NT2/D1 (cell line): ENCODE measurements around the gene GPR176.

Experiments
- DNase-seq: peaks from one replicate; pipeline ENCODE4 v3.0.0-alpha.2; 2011; ENCODE audit warnings: low read depth, low spot score
- H3K27me3 ChIP-seq: 2 replicates; pipeline ENCODE4 v1.6.0; 2011; ENCODE audit warnings: mild to moderate bottlenecking; ENCODE audit not compliant: insufficient read length, insufficient read depth
- H3K36me3 ChIP-seq: 2 replicates; pipeline ENCODE4 v1.6.1; 2011; ENCODE audit warnings: mild to moderate bottlenecking, low read length, mixed read lengths; ENCODE audit not compliant: insufficient read depth, insufficient read length
- H3K4me1 ChIP-seq: 2 replicates; pipeline ENCODE4 v1.5.1; 2011; ENCODE audit not compliant: insufficient read depth, insufficient read length
- H3K4me3 ChIP-seq: 2 replicates; pipeline ENCODE4 v1.5.1; 2011; ENCODE audit warnings: low read depth; ENCODE audit not compliant: insufficient read length
- H3K9ac ChIP-seq: 2 replicates; pipeline ENCODE4 v1.6.0; 2011; ENCODE audit warnings: low read depth; ENCODE audit not compliant: insufficient read length
- H3K9me3 ChIP-seq: 2 replicates; pipeline ENCODE4 v1.5.1; 2011; ENCODE audit warnings: mild to moderate bottlenecking, low read length; ENCODE audit not compliant: insufficient read depth
- SUZ12 ChIP-seq: IDR thresholded peaks from 2 replicates; pipeline ENCODE4 v1.6.1; 2011; ENCODE audit not compliant: insufficient read length, insufficient read depth; ENCODE audit errors: extremely low read depth
- YY1 ChIP-seq: IDR thresholded peaks from 2 replicates; pipeline ENCODE4 v1.6.1; 2011; ENCODE audit not compliant: insufficient read length, insufficient read depth
- ZNF274 ChIP-seq: IDR thresholded peaks from 2 replicates; pipeline ENCODE4 v1.6.1; 2011; ENCODE audit warnings: mild to moderate bottlenecking, low read depth, low read length

The GPR176 gene

DNA sequence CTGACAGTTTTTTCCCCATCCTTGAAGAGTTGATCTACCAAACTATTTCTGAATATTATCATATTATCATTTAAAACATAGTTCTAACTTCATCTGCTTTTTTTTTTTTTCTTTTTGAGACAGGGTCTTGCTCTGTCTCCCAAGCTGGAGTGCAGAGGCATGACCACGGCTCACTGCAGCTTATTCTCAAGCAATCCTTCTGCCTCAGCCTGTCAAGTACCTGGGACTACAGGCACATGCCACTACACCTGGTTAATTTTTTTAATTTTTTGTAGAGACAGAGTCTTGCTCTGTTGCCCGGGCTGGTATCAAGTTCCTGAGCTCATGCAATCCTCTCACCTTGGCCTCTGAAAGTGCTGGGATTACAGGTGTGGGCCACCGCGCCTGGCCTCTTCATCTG, 15.2 kb upstream of the GPR176 start:
- H3K4me1 ChIP-seq: no peaks in the 10 kb centered on the region
- H3K27me3 ChIP-seq: no peaks in the 10 kb centered on the region
- no peak overlapping the region for H3K4me3 ChIP-seq
- no peak for TF ChIP-seq SUZ12
- no peak for TF ChIP-seq YY1
- no peak for TF ChIP-seq ZNF274
- H3K9me3 ChIP-seq: no peaks in the 10 kb centered on the region
- peaks cover 24% of the 10 kb centered on the region for H3K36me3 ChIP-seq
- DNase-seq: no peak
- no peak overlapping the region for H3K9ac ChIP-seq

DNA sequence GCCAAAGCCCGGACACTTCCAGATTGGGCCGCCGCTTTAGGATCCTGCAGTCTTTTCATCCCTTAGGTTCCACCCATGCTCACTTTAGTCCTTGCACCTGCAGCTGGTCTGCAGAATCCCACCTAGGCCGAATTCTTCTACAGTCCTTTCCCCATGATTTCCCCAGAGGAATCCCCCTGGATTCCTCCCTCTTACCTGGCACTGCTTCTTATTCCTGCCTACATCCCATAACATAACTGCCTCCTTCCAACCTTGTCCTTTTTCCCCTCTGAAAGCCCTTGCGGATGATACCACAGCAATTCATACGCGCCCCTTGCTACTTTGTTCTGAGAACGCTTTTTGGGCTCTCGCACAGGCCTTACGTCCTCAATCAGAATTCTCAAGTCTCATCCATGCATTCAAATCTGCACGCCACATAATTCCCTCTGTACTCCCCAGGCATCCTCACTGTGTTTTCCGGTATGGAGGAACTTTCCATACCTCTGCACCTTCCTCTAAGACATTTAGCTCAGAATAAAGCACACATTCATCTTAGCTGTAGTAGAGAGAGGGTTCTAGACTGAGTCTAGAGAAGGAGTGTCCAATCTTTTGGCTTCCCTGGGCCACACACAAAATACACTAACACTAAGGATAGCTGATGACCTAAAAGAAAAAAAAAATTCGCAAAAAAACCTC, 14.5 kb upstream of the GPR176 start:
- no peaks in the 10 kb centered on the region for H3K27me3 ChIP-seq

DNA sequence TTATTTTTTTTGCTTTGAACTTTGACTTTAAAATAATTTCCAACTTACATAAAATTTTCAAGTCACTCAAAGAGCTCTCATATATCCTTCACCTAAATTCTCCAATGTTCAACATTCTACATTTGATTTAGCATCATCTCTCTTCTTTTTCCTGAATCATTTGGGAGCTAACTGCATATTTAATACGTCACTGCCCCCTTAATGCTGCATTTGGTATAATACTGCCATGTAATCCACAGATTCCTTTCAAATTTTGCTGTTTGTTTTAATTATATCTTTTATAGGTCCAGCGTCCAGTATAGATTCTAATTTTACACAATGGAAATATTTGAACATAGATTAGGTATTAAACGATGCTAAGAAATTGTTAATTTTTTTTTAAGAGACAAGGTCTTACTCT, 11.5 kb upstream of the GPR176 start:
- TF ChIP-seq ZNF274: no peak
- no peak for TF ChIP-seq SUZ12
- TF ChIP-seq YY1: no peak
- no peak overlapping the region for H3K4me3 ChIP-seq
- peaks cover 7% of the 10 kb centered on the region for H3K36me3 ChIP-seq
- H3K27me3 ChIP-seq: no peaks in the 10 kb centered on the region
- no peak overlapping the region for H3K9ac ChIP-seq
- H3K9me3 ChIP-seq: no peaks in the 10 kb centered on the region
- no peaks in the 10 kb centered on the region for H3K4me1 ChIP-seq
- DNase-seq: no peak

More for the DNA sequence above, 14.5 kb upstream of the GPR176 start:
- no peak for TF ChIP-seq ZNF274
- no peak for TF ChIP-seq YY1
- TF ChIP-seq SUZ12: no peak
- Histone ChIP-seq H3K9ac (peak overlapping the region; percentile 79), H3K4me3 (peak overlapping the region; percentile 64), H3K36me3 (peaks cover 19% of the 10 kb centered on the region), H3K9me3 (no peaks in the 10 kb centered on the region), H3K4me1 (no peaks in the 10 kb centered on the region)
- no peak for DNase-seq

DNA sequence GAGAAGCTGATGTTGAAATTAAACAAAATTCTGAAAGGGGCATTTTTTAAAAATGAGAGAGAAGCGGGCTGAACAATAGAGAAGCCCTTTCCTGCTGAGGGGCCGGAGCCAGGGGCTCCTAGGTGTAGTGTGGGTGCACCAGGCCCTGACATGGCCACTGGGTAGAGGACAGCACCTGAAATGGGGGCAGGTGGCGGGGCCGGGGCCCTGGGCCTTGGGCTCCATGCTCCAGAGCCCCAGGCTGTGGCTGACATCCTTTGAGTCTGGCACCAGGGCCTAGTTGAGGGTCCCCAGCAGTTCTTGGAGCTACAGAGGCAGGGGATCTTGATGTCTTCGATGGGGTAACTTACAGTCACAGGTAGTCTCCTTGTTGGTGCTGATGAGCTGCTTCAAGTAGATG, 6.5 kb upstream of the GPR176 start:
- H3K27me3 ChIP-seq: no peaks in the 10 kb centered on the region
- no peak for DNase-seq
- no peak overlapping the region for H3K9ac ChIP-seq
- H3K9me3 ChIP-seq: no peaks in the 10 kb centered on the region
- H3K36me3 ChIP-seq: no peaks in the 10 kb centered on the region
- no peaks in the 10 kb centered on the region for H3K4me1 ChIP-seq
- no peak overlapping the region for H3K4me3 ChIP-seq
- TF ChIP-seq SUZ12 (no peak), ZNF274 (no peak), YY1 (no peak)

DNA sequence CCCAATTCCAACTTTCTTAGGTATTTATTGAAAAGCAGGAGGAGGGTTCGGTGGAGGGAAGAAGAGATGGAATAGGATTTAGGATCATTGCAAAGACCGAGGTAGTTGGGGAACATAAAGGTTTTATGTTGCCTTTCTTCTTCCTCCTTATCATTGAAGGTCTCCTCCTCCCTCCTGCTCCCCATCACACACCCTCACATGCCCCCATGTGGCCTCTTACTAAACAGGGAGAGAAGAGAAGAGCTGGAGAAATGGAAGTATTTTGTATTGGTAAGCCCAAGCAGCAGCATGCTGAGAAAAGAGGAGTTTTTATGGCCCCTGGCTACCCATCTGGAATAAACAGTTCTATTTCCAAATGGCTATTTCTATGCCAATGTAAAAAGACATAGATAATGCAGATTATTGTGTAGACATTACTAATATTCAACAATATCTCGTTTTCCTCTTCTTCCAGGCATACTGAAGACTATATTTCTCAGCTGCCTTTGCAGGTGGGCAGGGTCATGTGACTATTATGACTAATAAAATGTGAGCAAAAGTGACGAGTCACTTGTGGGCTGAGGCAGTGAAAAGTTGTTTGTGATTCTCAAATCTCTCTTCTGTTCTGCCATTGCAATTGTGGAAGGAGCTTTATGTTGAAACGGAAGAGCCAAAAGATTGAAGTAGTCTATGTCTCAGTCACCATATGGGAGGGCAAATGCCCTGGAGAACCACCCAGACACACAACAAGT, 5.2 kb upstream of the GPR176 start:
- Histone ChIP-seq H3K4me3 (no peak overlapping the region), H3K36me3 (no peaks in the 10 kb centered on the region), H3K9me3 (no peaks in the 10 kb centered on the region), H3K4me1 (no peaks in the 10 kb centered on the region), H3K9ac (no peak overlapping the region), H3K27me3 (peaks cover 4% of the 10 kb centered on the region)
- no peak for DNase-seq
- no peak for TF ChIP-seq SUZ12
- no peak for TF ChIP-seq YY1
- TF ChIP-seq ZNF274: no peak

DNA sequence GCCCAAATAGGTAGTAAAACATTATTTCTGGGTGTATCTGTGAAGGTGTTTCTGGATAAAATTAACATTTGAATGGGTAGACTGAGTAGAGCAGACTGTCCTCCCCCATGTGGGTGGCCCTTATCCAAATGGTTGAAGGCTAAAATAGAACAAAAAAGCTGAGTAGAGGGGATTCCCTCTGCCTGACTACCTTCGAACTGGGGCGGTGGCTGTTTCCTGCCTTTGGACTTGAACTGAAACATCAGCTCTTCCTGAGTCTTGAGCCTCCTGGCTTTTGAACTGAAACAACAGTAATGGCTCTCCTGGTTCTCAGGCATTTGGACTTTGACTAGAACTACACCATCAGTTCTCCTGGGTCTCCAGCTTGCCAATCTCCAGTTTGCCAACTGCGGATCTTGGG, 4.4 kb upstream of the GPR176 start:
- Histone ChIP-seq H3K4me3 (no peak overlapping the region), H3K9me3 (no peaks in the 10 kb centered on the region), H3K27me3 (peaks cover 12% of the 10 kb centered on the region), H3K36me3 (no peaks in the 10 kb centered on the region), H3K9ac (no peak overlapping the region), H3K4me1 (no peaks in the 10 kb centered on the region)
- DNase-seq: no peak
- TF ChIP-seq SUZ12 (no peak), YY1 (no peak), ZNF274 (no peak)

GRCh38 chr15:39922462-39923092, 2.5 kb upstream of the GPR176 start:
- Histone ChIP-seq H3K9me3 (no peaks in the 10 kb centered on the region), H3K9ac (no peak overlapping the region), H3K4me3 (no peak overlapping the region), H3K36me3 (no peaks in the 10 kb centered on the region), H3K27me3 (peaks cover 28% of the 10 kb centered on the region), H3K4me1 (no peaks in the 10 kb centered on the region)
- TF ChIP-seq ZNF274: no peak
- TF ChIP-seq SUZ12: no peak
- TF ChIP-seq YY1: no peak
- no peak for DNase-seq
